ENCODE data around the gene CDC45. TPM values are rescaled to one million over a fixed set of nuclear protein-coding genes. Genes with fewer than 3 reads are reported as not detected.
A peak's percentile ranks its signal among the peaks of the same experiment; 100 is the strongest.
"Not testable (repeated sequence)": the region's sequence is repeated elsewhere in the genome, so short reads cannot be mapped to it uniquely, and the experiment has no call there.

Gene CDC45
- total RNA-seq, 4 donors from 2014 or later: 3.2 to 28.9 (median 7.5) TPM; not detected in 1

- no peaks in the 10 kb centered on the region for H3K9me3 ChIP-seq
- no peak overlapping the region for H3K27ac ChIP-seq
- H3K4me1 ChIP-seq: peaks cover 0 to 15% (median 4%) of the 10 kb centered on the region in 4 donors
- TF ChIP-seq CTCF (IDR thresholded peaks at IDR 0.05): no peak
- no peak overlapping the region for H3K4me3 ChIP-seq
- no peak for DNase-seq
- H3K27me3 ChIP-seq: no peaks in the 10 kb centered on the region
- peaks cover 0 to 13% (median 0%) of the 10 kb centered on the region in 3 donors for H3K36me3 ChIP-seq
These were observed 37.6 kb upstream of the CDC45 start for GRCh38 chr22:19442166-19442565.

GRCh38 chr22:19443544-19444211, 36.0 kb upstream of the CDC45 start:
- no peak overlapping the region for H3K27ac ChIP-seq
- TF ChIP-seq POLR2A (IDR thresholded peaks at IDR 0.05) (no peak), CTCF (IDR thresholded peaks at IDR 0.05) (no peak)
- H3K36me3 ChIP-seq: peaks cover 0 to 12% (median 0%) of the 10 kb centered on the region in 3 donors
- no peaks in the 10 kb centered on the region for H3K27me3 ChIP-seq
- peaks cover 0 to 23% (median 6%) of the 10 kb centered on the region in 4 donors for H3K4me1 ChIP-seq
- DNase-seq: no peak
- no peak overlapping the region for H3K4me3 ChIP-seq
- H3K9me3 ChIP-seq: no peaks in the 10 kb centered on the region

- H3K9me3 ChIP-seq, DNase-seq, H3K4me3 ChIP-seq, H3K27ac ChIP-seq, H3K27me3 ChIP-seq: not testable (repeated sequence)
- H3K36me3 ChIP-seq: peaks cover 0 to 12% (median 0%) of the 10 kb centered on the region in 3 donors
- H3K4me1 ChIP-seq: peaks cover 0 to 26% (median 6%) of the 10 kb centered on the region in 4 donors
These were observed 34.3 kb upstream of the CDC45 start for GRCh38 chr22:19445279-19445982.

GRCh38 chr22:19446603-19447329, 33.0 kb upstream of the CDC45 start:
- H3K27me3 ChIP-seq: no peaks in the 10 kb centered on the region
- TF ChIP-seq POLR2A (IDR thresholded peaks at IDR 0.05) (no peak), CTCF (IDR thresholded peaks at IDR 0.05) (no peak)
- no peaks in the 10 kb centered on the region for H3K9me3 ChIP-seq
- DNase-seq: peak in 1 of 3 donors; percentile 52
- peak overlapping the region; percentile 92 to 100 (median 95) for H3K27ac ChIP-seq
- H3K4me1 ChIP-seq: peaks cover 0 to 26% (median 6%) of the 10 kb centered on the region in 4 donors
- peak overlapping the region; percentile 73 to 98 (median 80) for H3K4me3 ChIP-seq
- peaks cover 0 to 20% (median 0%) of the 10 kb centered on the region in 3 donors for H3K36me3 ChIP-seq

GRCh38 chr22:19447330-19448075, 32.2 kb upstream of the CDC45 start, which contains the start of gene C22orf39:
Gene C22orf39 (minus strand): TSS chr22:19447711. CDS start chr22:19447688, 23 bp downstream.
- H3K4me1 ChIP-seq: peaks cover 0 to 26% (median 6%) of the 10 kb centered on the region in 4 donors
- H3K4me3 ChIP-seq: peak within 1 kb of the TSS; percentile 73 to 98 (median 80)
- H3K27me3 ChIP-seq: no peaks in the 10 kb centered on the region
- peak; percentile 90 to 95 (median 93) for DNase-seq
- H3K9me3 ChIP-seq: no peaks in the 10 kb centered on the region
- TF ChIP-seq POLR2A (IDR thresholded peaks at IDR 0.05): peak; percentile 79 to 91
- no peak for TF ChIP-seq CTCF (IDR thresholded peaks at IDR 0.05)
- H3K27ac ChIP-seq: peak within 1 kb of the TSS; percentile 92 to 100 (median 95)
- H3K36me3 ChIP-seq: peaks cover 0 to 28% (median 0%) of the 10 kb centered on the region in 3 donors
